ENCODE data around the gene PRDM5. TPM values are rescaled to one million over a fixed set of nuclear protein-coding genes. Genes with fewer than 3 reads are reported as not detected.

The PRDM5 gene
- total and polyA plus RNA-seq, 9 of the 15 experiments (the other 6 are each of a cell fraction or from before 2014, with no cell fraction given), result not detected

GRCh38 chr4:120733968-120734367 lies 188.6 kb downstream of the PRDM5 start:
- in situ Hi-C loops (cut with MboI), result no loop called here
- no peaks in the 10 kb centered on the region for H3K79me2 ChIP-seq (ENCODE audit: control insufficient read depth, insufficient read depth, low read length)
- H3K9me1 ChIP-seq (ENCODE audit: control insufficient read depth, insufficient read depth, low read length), result no peaks in the 10 kb centered on the region
- ATAC-seq, result no peak
- intact Hi-C loops (cut with micrococcal nuclease), result no loop called here
- no TSS peak for BruUV-seq (replicated peaks)
- H3K27ac ChIP-seq (ENCODE audit: extremely low read depth, low read depth, low read length), result no peak overlapping the region
- no peaks in the 10 kb centered on the region for H3K27me3 ChIP-seq (ENCODE audit: control insufficient read depth in 2 of 2, insufficient read depth in 2 of 2, low read length in 2 of 2)
- H3K4me2 ChIP-seq (ENCODE audit: insufficient read depth, low read length), result no peak overlapping the region
- FAIRE-seq, result no peak
- no peaks in the 10 kb centered on the region for H3K9me3 ChIP-seq (replicated peaks; ENCODE audit: control insufficient read depth, insufficient read depth, low read depth, low read length)
- H2AFZ ChIP-seq (ENCODE audit: low read depth, low read length), result no peak overlapping the region
- no peaks in the 10 kb centered on the region for H3K4me1 ChIP-seq (replicated peaks in 1 of 2; ENCODE audit: control insufficient read depth in 2 of 2, insufficient read depth in 2 of 2, low read length in 2 of 2)
- POLR2A ChIA-PET, result no interaction called here
- CTCF ChIA-PET (ENCODE audit: low intra/inter-chr PET ratio), result no interaction called here
- H3K9ac ChIP-seq (ENCODE audit: insufficient read depth in 1 of 2, low read depth in 2 of 2, low read length in 2 of 2), result no peak overlapping the region
- no peak overlapping the region for H3K4me3 ChIP-seq
- TF ChIP-seq, protein P1, sequence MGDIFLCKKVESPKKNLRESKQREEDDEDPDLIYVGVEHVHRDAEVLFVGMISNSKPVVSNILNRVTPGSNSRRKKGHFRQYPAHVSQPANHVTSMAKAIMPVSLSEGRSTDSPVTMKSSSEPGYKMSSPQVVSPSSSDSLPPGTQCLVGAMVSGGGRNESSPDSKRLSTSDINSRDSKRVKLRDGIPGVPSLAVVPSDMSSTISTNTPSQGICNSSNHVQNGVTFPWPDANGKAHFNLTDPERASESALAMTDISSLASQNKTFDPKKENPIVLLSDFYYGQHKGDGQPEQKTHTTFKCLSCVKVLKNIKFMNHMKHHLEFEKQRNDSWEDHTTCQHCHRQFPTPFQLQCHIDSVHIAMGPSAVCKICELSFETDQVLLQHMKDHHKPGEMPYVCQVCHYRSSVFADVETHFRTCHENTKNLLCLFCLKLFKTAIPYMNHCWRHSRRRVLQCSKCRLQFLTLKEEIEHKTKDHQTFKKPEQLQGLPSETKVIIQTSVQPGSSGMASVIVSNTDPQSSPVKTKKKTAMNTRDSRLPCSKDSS (IDR thresholded peaks at IDR 0.05; ENCODE audit: low read depth, partially characterized antibody), result no peak
- TF ChIP-seq IRF9 (tag; IDR thresholded peaks at IDR 0.05) (no peak), ZNF444 (CRISPR knock-in tag; IDR thresholded peaks at IDR 0.05) (no peak), SRF (CRISPR knock-in tag; IDR thresholded peaks at IDR 0.05) (no peak), ZNF143 (CRISPR knock-in tag; IDR thresholded peaks at IDR 0.05) (no peak), HMG20A (CRISPR knock-in tag; conservative IDR thresholded peaks at IDR 0.05) (no peak), POU5F1 (IDR thresholded peaks at IDR 0.05; ENCODE audit: borderline replicate concordance, low read depth, low read length, partially characterized antibody) (no peak), NFATC3 (IDR thresholded peaks at IDR 0.05) (no peak), THRAP3 (IDR thresholded peaks at IDR 0.05; ENCODE audit: borderline replicate concordance) (no peak), EP400 (IDR thresholded peaks at IDR 0.05) (no peak), FOXK1 (CRISPR knock-in tag; IDR thresholded peaks at IDR 0.05; ENCODE audit: borderline replicate concordance) (no peak), NELFE (IDR thresholded peaks at IDR 0.05; ENCODE audit: insufficient read depth, insufficient read length) (no peak), SRSF9 (IDR thresholded peaks at IDR 0.05; ENCODE audit: borderline replicate concordance, low read depth, low read length) (no peak), CHD2 (IDR thresholded peaks at IDR 0.05; ENCODE audit: low read depth, low read length) (no peak)
- TF ChIP-seq, protein P2, sequence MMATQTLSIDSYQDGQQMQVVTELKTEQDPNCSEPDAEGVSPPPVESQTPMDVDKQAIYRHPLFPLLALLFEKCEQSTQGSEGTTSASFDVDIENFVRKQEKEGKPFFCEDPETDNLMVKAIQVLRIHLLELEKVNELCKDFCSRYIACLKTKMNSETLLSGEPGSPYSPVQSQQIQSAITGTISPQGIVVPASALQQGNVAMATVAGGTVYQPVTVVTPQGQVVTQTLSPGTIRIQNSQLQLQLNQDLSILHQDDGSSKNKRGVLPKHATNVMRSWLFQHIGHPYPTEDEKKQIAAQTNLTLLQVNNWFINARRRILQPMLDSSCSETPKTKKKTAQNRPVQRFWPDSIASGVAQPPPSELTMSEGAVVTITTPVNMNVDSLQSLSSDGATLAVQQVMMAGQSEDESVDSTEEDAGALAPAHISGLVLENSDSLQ (IDR thresholded peaks at IDR 0.05), result no peak
- TF ChIP-seq, protein P3, sequence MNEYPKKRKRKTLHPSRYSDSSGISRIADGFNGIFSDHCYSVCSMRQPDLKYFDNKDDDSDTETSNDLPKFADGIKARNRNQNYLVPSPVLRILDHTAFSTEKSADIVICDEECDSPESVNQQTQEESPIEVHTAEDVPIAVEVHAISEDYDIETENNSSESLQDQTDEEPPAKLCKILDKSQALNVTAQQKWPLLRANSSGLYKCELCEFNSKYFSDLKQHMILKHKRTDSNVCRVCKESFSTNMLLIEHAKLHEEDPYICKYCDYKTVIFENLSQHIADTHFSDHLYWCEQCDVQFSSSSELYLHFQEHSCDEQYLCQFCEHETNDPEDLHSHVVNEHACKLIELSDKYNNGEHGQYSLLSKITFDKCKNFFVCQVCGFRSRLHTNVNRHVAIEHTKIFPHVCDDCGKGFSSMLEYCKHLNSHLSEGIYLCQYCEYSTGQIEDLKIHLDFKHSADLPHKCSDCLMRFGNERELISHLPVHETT (CRISPR knock-in tag; conservative IDR thresholded peaks at IDR 0.05 in 1 of 2, IDR thresholded peaks at IDR 0.05 in 1 of 2), result no peak
- no peaks in the 10 kb centered on the region for H4K20me1 ChIP-seq (replicated peaks; ENCODE audit: control insufficient read depth, insufficient read depth, low read length)
- WGBS (ENCODE audit: insufficient coverage, low coverage, missing lambda C conversion rate), result 0% methylated on average over 4 of the region's 4 CpGs
- no peak for DNase-seq (ENCODE audit: extremely low read depth in 1 of 4, low spot score in 3 of 4)
- no peaks in the 10 kb centered on the region for H3K36me3 ChIP-seq (ENCODE audit: control insufficient read depth, insufficient read depth, low read length)
